IPS-15b (cell line): ENCODE results near the gene MAN2B2.

Experiments used
- H3K27me3 ChIP-seq: one replicate; pipeline ENCODE4 v1.6.1; 2013; ENCODE audit warnings: low read length; ENCODE audit not compliant: control insufficient read depth, insufficient read depth
- H3K36me3 ChIP-seq: one replicate; pipeline ENCODE4 v1.6.1; 2013; ENCODE audit warnings: low read length; ENCODE audit not compliant: control insufficient read depth, insufficient read depth
- H3K4me1 ChIP-seq: one replicate; pipeline ENCODE4 v1.6.1; 2013; ENCODE audit warnings: mild to moderate bottlenecking, low read length; ENCODE audit not compliant: control insufficient read depth, insufficient read depth
- H3K4me3 ChIP-seq: one replicate; pipeline ENCODE4 v1.5.1; 2013; ENCODE audit warnings: low read depth, low read length
- H3K9ac ChIP-seq: one replicate; pipeline ENCODE4 v1.6.1; 2013; ENCODE audit warnings: low read depth, mild to moderate bottlenecking, low read length
- H3K9me3 ChIP-seq: one replicate; pipeline ENCODE4 v1.6.1; 2013; ENCODE audit warnings: mild to moderate bottlenecking, low read length; ENCODE audit not compliant: control insufficient read depth, insufficient read depth

MAN2B2 gene

DNA sequence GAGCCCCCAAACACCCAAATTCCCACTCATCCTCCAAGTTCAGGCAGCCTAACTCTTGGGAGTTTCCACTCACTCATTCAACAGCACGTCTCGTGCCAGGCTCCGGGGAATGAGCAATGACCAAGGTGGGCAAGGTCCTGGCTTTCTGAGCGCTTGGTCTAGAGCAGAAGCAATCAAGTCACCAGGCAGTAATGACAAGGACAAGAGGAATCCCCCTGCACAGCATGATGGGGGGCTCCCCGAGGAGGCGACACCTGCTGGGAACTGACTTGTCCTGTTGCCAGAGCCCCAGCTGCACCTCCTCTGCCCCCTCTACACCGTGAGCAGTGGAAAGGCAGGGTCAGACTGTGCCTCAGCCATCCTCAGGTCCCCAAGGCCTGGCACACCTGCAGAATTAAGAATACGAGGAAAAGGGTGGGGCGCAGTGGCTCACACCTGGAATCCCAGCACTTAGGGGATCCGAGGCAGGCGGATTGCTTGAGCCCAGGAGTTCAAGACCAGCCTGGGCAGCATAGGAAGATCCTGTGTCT is 39.8 kb downstream of the MAN2B2 start:
- no peak overlapping the region for H3K9ac ChIP-seq
- no peaks in the 10 kb centered on the region for H3K27me3 ChIP-seq
- H3K4me3 ChIP-seq = no peak overlapping the region
- H3K9me3 ChIP-seq = no peaks in the 10 kb centered on the region
- H3K4me1 ChIP-seq = no peaks in the 10 kb centered on the region
- H3K36me3 ChIP-seq = peaks cover 5% of the 10 kb centered on the region

DNA sequence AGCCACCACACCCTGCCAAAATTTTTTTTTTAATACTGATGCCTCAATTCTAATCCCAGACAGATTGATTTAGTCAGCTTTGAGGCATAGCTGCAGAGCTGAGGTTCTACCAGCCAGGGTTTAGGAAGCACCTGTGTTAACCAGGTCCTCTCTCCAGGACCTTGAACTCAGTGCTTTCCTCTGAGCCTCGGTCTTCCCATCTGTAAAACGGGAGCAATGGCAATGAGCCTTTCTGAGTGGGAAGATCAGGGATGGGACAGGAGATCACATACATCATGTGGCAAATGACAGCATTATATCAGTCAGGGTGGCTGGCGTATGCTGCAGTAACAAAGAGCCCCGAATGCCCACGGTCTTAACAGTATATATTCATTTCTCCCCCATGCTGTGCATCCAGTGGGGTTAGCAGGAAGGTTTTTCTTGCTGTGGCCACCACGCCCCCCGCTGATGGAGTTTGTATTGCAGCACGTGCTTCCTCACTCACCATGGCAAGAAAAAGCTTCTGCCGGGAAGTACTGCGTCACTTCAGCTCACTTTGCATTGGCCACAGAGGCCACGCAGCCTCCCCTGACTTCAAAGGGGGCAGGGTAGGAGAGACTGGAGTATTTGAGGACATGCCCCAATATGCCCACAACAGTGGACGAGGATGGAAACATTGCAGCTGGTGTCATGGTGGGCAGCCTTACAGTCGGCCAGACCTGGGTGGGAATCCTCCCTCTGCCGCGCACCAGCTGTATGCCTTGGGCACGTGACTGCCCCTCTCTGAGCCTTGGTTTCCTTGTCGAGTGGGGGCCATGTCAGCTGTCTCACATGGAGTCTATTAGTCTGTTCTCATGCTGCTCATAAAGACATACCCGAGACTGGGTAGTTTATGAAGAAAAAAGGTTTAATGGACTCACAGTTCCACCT is 41.4 kb downstream of the MAN2B2 start:
- H3K36me3 ChIP-seq = peaks cover 3% of the 10 kb centered on the region
- H3K27me3 ChIP-seq = no peaks in the 10 kb centered on the region

DNA sequence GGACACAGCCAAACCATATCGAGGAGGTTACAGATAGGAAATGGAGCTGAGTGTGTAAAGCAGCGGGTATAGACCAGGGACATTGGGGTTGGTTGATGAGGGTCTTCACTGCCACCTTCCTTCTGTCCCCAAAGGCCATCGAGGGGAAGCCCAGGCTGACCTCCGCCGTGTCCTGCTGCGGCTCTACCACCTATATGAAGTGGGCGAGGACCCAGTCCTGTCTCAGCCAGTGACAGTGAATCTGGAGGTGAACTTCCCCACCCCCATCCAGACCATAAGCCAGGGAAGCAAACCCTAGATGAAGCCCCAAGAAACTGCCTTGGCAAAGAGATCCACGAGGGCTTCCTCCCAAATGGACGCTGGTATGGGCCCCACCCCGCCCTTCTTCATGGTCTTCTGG is 42.3 kb downstream of the MAN2B2 start:
- H3K9me3 ChIP-seq = no peaks in the 10 kb centered on the region
- peaks cover 3% of the 10 kb centered on the region for H3K36me3 ChIP-seq
- no peak overlapping the region for H3K9ac ChIP-seq
- H3K4me3 ChIP-seq = no peak overlapping the region
- H3K4me1 ChIP-seq = no peaks in the 10 kb centered on the region
- no peaks in the 10 kb centered on the region for H3K27me3 ChIP-seq

More for the DNA sequence above, 41.4 kb downstream of the MAN2B2 start:
- Histone ChIP-seq H3K9me3 (no peaks in the 10 kb centered on the region), H3K9ac (no peak overlapping the region), H3K4me3 (no peak overlapping the region), H3K4me1 (no peaks in the 10 kb centered on the region)

DNA sequence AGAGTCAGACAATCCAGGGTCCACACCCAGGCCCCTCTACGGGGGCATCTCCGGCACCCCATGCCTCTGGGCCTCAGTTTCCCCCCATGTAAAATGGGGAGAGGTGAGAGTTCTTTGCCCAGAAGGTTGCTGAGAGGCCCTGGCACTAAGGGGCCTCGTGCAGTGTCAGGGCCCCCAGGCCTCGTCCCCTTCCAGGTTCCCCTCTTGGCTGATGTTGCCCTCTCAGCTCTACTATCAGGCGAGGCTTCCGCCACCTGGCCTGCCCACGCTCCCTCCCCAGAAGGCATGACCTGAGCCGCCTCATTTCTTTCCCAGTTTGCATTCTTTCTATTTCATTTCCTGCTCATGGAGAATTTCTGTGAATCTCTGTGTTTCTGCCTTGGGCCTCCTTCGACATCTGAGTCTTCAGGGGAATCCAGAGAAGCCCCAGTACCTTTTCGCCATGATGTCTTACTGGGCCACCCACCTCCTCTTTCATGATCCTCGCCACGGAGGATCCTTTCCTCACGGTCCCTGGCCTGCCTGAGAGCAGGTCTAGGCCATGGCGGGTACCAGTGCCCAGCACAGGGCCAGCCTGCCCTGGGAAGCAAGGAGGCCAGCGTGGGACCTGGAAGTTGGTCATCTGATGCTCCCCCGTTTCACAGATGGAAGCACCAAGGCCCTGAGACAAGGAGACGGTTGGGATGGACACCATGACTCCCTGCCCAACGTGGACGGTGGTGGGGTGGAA is 43.6 kb downstream of the MAN2B2 start:
- H3K36me3 ChIP-seq = peaks cover 3% of the 10 kb centered on the region
- no peak overlapping the region for H3K9ac ChIP-seq
- H3K4me1 ChIP-seq = no peaks in the 10 kb centered on the region
- no peaks in the 10 kb centered on the region for H3K27me3 ChIP-seq
- H3K9me3 ChIP-seq = no peaks in the 10 kb centered on the region
- H3K4me3 ChIP-seq = no peak overlapping the region

DNA sequence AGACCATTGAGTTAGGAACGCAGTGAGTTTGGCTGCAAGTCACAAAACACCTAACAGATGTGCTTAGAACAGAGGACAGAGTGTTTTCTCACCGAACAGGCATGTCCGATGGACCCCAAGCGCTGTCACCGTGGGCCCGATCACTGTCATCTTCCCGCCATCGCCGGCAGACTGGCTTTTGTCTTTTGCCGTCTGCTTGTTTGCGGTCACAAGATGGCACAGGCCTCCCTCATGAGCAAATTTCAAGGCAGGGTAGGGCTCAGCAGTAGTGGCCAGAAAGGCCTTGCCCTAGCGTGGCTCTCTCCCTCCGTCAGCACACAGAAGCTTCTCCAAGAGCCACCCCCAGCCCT is 44.1 kb downstream of the MAN2B2 start:
- Histone ChIP-seq H3K9me3 (no peaks in the 10 kb centered on the region), H3K4me1 (no peaks in the 10 kb centered on the region), H3K4me3 (no peak overlapping the region), H3K27me3 (no peaks in the 10 kb centered on the region), H3K36me3 (peaks cover 3% of the 10 kb centered on the region), H3K9ac (no peak overlapping the region)

DNA sequence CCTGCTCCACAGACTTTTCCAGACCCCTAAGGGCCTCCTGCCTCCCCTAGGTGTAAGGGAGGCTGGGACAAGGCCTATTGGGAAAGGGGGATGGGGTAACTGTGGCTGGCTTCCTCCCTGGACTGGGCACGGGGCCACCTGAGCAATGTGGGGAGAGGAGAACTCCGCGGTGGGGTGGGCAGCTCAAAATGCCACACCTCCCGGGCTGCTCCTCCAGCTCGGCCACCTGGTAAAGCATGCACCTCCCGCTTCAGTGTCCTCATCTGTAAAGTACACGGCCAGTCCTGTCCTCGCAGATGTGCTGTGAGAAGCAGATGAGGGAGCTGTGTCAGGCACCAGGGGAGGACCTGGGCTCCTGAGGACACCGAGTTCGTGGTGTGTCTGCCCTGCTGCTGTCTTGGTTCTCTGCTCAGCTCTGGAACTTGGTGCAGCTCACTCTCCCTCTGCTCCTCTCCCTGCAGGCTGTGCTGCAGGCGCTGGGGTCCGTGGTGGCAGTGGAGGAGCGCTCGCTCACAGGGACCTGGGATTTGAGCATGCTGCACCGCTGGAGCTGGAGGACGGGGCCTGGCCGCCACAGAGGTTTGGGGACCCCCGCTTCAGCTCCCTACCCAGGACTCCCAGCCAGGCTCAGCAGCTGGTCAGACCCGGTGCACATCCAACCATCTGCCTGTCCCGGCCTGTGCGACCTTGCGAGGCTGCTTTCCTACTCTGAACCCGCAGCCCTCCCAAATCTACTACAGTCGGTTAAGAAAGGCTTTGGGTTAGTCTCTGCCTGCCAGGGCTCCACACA is 44.7 kb downstream of the MAN2B2 start:
- peaks cover 3% of the 10 kb centered on the region for H3K36me3 ChIP-seq
- no peak overlapping the region for H3K9ac ChIP-seq
- no peak overlapping the region for H3K4me3 ChIP-seq
- H3K9me3 ChIP-seq = no peaks in the 10 kb centered on the region
- no peaks in the 10 kb centered on the region for H3K27me3 ChIP-seq
- H3K4me1 ChIP-seq = no peaks in the 10 kb centered on the region

DNA sequence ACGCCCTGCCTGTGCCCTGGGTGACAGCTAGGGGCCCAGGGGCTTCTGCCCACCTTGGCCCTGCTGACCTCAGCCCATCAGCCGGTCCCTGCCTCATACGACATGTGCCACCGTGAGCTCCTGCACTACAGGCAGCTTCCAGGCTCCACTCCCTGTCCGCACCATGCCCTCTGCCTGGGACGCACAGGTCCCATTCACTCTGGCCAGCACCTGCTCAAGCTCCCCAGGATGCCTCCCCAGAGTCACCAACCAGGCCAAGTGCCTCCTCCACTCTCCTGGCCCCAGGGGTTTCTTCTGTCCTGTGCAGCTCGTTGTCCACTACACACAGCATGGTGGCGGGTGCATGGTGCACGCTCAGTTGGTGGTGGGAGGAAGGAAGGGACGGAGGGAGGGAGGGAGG is 45.3 kb downstream of the MAN2B2 start:
- no peaks in the 10 kb centered on the region for H3K4me1 ChIP-seq
- H3K4me3 ChIP-seq = no peak overlapping the region
- H3K9me3 ChIP-seq = no peaks in the 10 kb centered on the region
- H3K36me3 ChIP-seq = peaks cover 3% of the 10 kb centered on the region
- H3K9ac ChIP-seq = no peak overlapping the region
- H3K27me3 ChIP-seq = no peaks in the 10 kb centered on the region

DNA sequence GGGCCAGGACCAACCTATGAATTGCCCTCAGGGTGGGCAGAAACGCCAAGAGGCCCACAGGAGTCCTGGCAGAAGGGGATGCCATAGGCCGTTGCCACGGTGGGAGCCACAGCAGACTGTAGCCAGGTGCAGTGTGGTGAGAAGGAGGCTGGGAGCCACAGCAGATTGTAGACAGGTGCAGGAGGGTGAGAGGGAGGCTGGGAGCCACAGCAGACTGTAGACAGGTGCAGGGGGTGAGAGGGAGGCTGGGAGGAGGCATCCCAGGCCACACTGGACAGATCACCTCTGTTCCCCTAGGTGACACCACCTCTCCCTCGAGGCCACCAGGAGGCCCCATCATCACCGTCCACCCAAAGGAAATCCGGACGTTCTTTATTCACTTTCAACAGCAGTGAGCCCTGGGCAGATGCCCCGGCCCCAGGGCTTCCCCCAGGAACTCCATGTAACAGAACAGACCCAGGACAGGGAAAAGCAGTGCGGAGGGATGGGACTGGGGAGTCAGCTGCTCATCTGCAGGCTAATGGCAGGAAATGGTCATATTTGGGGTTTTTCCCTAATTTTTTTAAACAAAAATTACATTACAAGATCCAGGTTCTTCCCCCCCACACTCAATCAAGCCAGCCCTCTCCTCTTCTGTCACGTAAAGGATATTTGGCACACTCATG is 46.0 kb downstream of the MAN2B2 start:
- H3K9me3 ChIP-seq = no peaks in the 10 kb centered on the region
- H3K36me3 ChIP-seq = peaks cover 3% of the 10 kb centered on the region
- no peak overlapping the region for H3K4me3 ChIP-seq
- no peaks in the 10 kb centered on the region for H3K27me3 ChIP-seq
- H3K9ac ChIP-seq = no peak overlapping the region
- H3K4me1 ChIP-seq = no peaks in the 10 kb centered on the region

DNA sequence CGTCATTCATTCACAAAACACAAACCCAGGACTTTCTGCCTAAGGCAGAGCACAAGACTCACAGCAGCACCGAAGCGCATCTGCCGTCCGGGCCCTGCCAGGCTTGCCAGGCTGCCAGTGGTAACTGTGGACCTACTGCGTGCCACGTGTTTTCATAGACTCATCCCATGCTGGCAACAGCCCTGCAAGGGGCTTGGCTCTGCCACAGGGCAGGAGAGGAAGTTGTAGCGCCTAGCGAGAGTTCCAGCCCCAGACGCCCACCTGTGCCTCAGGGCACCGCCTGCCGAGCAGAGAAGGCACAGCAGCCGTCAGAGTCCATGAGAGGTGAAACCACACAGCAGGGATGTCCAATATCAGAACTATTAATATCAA is 46.6 kb downstream of the MAN2B2 start:
- Histone ChIP-seq H3K4me1 (no peaks in the 10 kb centered on the region), H3K9ac (no peak overlapping the region), H3K9me3 (no peaks in the 10 kb centered on the region), H3K4me3 (no peak overlapping the region), H3K36me3 (peaks cover 3% of the 10 kb centered on the region), H3K27me3 (no peaks in the 10 kb centered on the region)

DNA sequence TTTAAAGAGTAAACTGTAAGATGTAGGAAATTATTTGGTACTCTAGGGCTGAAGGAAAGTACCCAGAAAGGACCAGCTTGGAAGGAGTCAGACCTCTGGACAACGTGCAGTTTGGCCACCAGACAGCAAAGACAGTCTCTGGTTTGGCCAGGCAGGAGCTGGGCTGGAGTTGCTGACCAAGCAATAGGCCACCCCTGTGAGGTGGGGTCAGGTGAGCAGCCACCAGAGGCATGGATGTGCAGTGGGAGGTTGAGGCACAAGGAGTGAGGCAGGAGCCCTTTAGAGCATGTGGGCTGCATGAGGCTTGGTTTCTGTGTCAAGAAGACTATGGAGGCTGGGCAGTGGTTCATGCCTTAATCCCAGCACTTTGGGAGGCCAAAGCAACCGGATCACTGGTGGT is 47.8 kb downstream of the MAN2B2 start:
- Histone ChIP-seq H3K36me3 (peaks cover 3% of the 10 kb centered on the region), H3K4me1 (no peaks in the 10 kb centered on the region)

DNA sequence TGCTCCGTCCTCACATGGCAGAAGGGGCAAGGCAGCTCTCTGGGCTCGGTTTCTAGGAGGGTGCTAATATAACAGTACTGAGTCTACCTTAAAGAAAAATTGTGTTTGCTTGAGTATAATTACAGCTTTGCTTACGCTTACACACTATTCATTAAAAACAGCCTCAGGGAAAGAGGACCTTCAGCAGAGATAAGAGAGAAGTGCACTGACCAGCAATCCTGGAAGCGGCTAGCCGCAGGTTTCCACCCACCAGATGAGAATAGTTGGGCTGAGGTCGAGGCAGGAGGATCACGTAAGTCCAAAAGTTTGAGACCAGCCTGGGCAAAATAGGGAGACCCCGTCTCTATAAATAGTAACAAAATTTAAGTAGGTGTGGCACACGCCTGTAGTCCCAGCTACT is 50.3 kb downstream of the MAN2B2 start:
- Histone ChIP-seq H3K9me3 (no peaks in the 10 kb centered on the region), H3K4me1 (no peaks in the 10 kb centered on the region), H3K36me3 (no peaks in the 10 kb centered on the region), H3K4me3 (no peak overlapping the region), H3K9ac (no peak overlapping the region), H3K27me3 (no peaks in the 10 kb centered on the region)

More for the DNA sequence above, 47.8 kb downstream of the MAN2B2 start:
- no peaks in the 10 kb centered on the region for H3K9me3 ChIP-seq
- H3K27me3 ChIP-seq = no peaks in the 10 kb centered on the region
- no peak overlapping the region for H3K9ac ChIP-seq
- H3K4me3 ChIP-seq = no peak overlapping the region
